ENCODE data around the gene UBL5. TPM values are rescaled to one million over a fixed set of nuclear protein-coding genes. Genes with fewer than 3 reads are reported as not detected.

The UBL5 gene
- total and polyA plus RNA-seq, 7 experiments from 2014 or later, result 182 to 717 (median 199) TPM

GRCh38 chr19:9863759-9864158 is 36.0 kb downstream of the UBL5 start:
- Mint-ChIP-seq H3K27me3 (no peaks in the 10 kb centered on the region), H3K27ac (peak overlapping the region; percentile 91 to 100 (median 98)), H3K4me1 (peaks cover 41 to 86% (median 77%) of the 10 kb centered on the region in 7 donors), H3K4me3 (peak overlapping the region; percentile 81 to 98 (median 92)), H3K36me3 (peaks cover 0 to 4% (median 0%) of the 10 kb centered on the region in 5 donors), H3K9me3 (no peaks in the 10 kb centered on the region)
- POLR2A ChIA-PET, result interaction anchor here (0.6 to 2.3 kb wide), 3 partner anchors 11 to 279 kb away, joined by 3 to 10 read pairs (median 3); partner anchors contain the start of gene ZNF121
- Histone ChIP-seq H3K4me1 (ENCODE audit: control insufficient read depth in 2 of 2, insufficient read depth in 2 of 2, low read length in 2 of 2) (peaks cover 56 to 82% of the 10 kb centered on the region in 2 donors), H3K27me3 (ENCODE audit: control insufficient read depth in 2 of 2, insufficient read depth in 2 of 2, low read length in 2 of 2) (no peaks in the 10 kb centered on the region), H3K27ac (ENCODE audit: low read depth, low read length) (peak overlapping the region; percentile 61), H3K36me3 (ENCODE audit: control insufficient read depth in 2 of 3, insufficient read depth in 3 of 3, low read length in 3 of 3) (no peaks in the 10 kb centered on the region), H3K4me3 (ENCODE audit: low read length) (peak overlapping the region; percentile 50), H3K9me3 (ENCODE audit: control insufficient read depth in 2 of 3, low read length in 3 of 3) (no peaks in the 10 kb centered on the region)
- CTCF ChIA-PET, result interaction anchor here (0.6 to 1.8 kb wide), 7 partner anchors 11 to 545 kb away, joined by 3 to 5 read pairs (median 4); partner anchors contain the start of gene ZNF121
- DNase-seq (peak in 7 of 9 donors; percentile 27 to 60 (median 49)), ATAC-seq (peak; percentile 79)
- intact Hi-C loops (cut with micrococcal nuclease), result loop anchor here (1.0 to 2.0 kb wide), 3 partner anchors 15 to 29 kb away; partner anchors contain the start of gene PIN1 (in 2 of the 2)

GRCh38 chr19:9865732-9866501 is 38.2 kb downstream of the UBL5 start:
- H3K4me3 ChIP-seq (ENCODE audit: low read length), result peak overlapping the region; percentile 25
- DNase-seq, result peak in 6 of 9 donors; percentile 67 to 80 (median 72)
- H3K36me3 ChIP-seq (ENCODE audit: control insufficient read depth in 2 of 3, insufficient read depth in 3 of 3, low read length in 3 of 3), result no peaks in the 10 kb centered on the region
- Mint-ChIP-seq H3K4me1 (peaks cover 35 to 64% (median 57%) of the 10 kb centered on the region in 7 donors), H3K36me3 (peaks cover 0 to 6% (median 0%) of the 10 kb centered on the region in 5 donors), H3K27me3 (no peaks in the 10 kb centered on the region), H3K9me3 (no peaks in the 10 kb centered on the region), H3K27ac (peak overlapping the region; percentile 72 to 97 (median 86)), H3K4me3 (peak overlapping the region; percentile 43 to 86 (median 80))
- peaks cover 39 to 63% of the 10 kb centered on the region in 2 donors for H3K4me1 ChIP-seq (ENCODE audit: control insufficient read depth in 2 of 2, insufficient read depth in 2 of 2, low read length in 2 of 2)
- CTCF ChIA-PET, result interaction anchor here (0.7 to 2.0 kb wide), 2 partner anchors 9 to 13 kb away, joined by 4 to 7 read pairs; no protein-coding TSS in a partner anchor
- ATAC-seq, result peak; percentile 88
- POLR2A ChIA-PET, result interaction anchor here (0.7 to 4.6 kb wide), 5 partner anchors 8 to 39 kb away, joined by 3 to 27 read pairs (median 7); partner anchors contain the start of genes PIN1 and UBL5
- H3K27me3 ChIP-seq (ENCODE audit: control insufficient read depth in 2 of 2, insufficient read depth in 2 of 2, low read length in 2 of 2), result no peaks in the 10 kb centered on the region
- H3K27ac ChIP-seq (ENCODE audit: low read depth, low read length), result peak overlapping the region; percentile 6
- intact Hi-C loops (cut with micrococcal nuclease), result loop anchor here (1.0 to 5.0 kb wide), 3 partner anchors 8 to 48 kb away; no protein-coding TSS in a partner anchor
- H3K9me3 ChIP-seq (ENCODE audit: control insufficient read depth in 2 of 3, low read length in 3 of 3), result no peaks in the 10 kb centered on the region

GRCh38 chr19:9868983-9869617 is 41.4 kb downstream of the UBL5 start:
- POLR2A ChIA-PET, result interaction anchor here (3.8 to 4.6 kb wide), 2 partner anchors 11 to 42 kb away, joined by 12 to 27 read pairs; partner anchors contain the start of gene UBL5
- intact Hi-C loops (cut with micrococcal nuclease), result loop anchor here in 1 of 2 donors (5.0 kb wide), 1 partner anchor 43 kb away; no protein-coding TSS in a partner anchor

GRCh38 chr19:9871626-9872338 is 44.1 kb downstream of the UBL5 start:
- no peaks in the 10 kb centered on the region for H3K9me3 ChIP-seq (ENCODE audit: control insufficient read depth in 2 of 3, low read length in 3 of 3)
- ChIA-PET CTCF (interaction anchor here (1.1 kb wide), 1 partner anchor 22 kb away, joined by 3 read pairs; no protein-coding TSS in a partner anchor), POLR2A (interaction anchor here (1.4 kb wide), 1 partner anchor 36 kb away, joined by 5 read pairs; no protein-coding TSS in a partner anchor)
- peaks cover 3 to 8% of the 10 kb centered on the region in 2 donors for H3K4me1 ChIP-seq (ENCODE audit: control insufficient read depth in 2 of 2, insufficient read depth in 2 of 2, low read length in 2 of 2)
- Mint-ChIP-seq H3K36me3 (peaks cover 0 to 12% (median 3%) of the 10 kb centered on the region in 5 donors), H3K9me3 (no peaks in the 10 kb centered on the region), H3K27ac (peak overlapping the region in 2 of 9 donors; percentile 51 to 55), H3K27me3 (no peaks in the 10 kb centered on the region), H3K4me1 (peaks cover 0 to 13% (median 7%) of the 10 kb centered on the region in 7 donors), H3K4me3 (no peak overlapping the region)
- intact Hi-C loops (cut with micrococcal nuclease), result no loop called here
- DNase-seq (no peak), ATAC-seq (no peak)
- H3K36me3 ChIP-seq (ENCODE audit: control insufficient read depth in 2 of 3, insufficient read depth in 3 of 3, low read length in 3 of 3), result no peaks in the 10 kb centered on the region
- no peak overlapping the region for H3K4me3 ChIP-seq (ENCODE audit: low read length)
- no peaks in the 10 kb centered on the region for H3K27me3 ChIP-seq (ENCODE audit: control insufficient read depth in 2 of 2, insufficient read depth in 2 of 2, low read length in 2 of 2)
- H3K27ac ChIP-seq (ENCODE audit: low read depth, low read length), result no peak overlapping the region

More at GRCh38 chr19:9868983-9869617, 41.4 kb downstream of the UBL5 start:
- no peaks in the 10 kb centered on the region for H3K9me3 ChIP-seq (ENCODE audit: control insufficient read depth in 2 of 3, low read length in 3 of 3)
- H3K27me3 Mint-ChIP-seq, result no peaks in the 10 kb centered on the region
- peaks cover 21 to 31% of the 10 kb centered on the region in 2 donors for H3K4me1 ChIP-seq (ENCODE audit: control insufficient read depth in 2 of 2, insufficient read depth in 2 of 2, low read length in 2 of 2)
- no peak for DNase-seq
- peaks cover 20 to 37% (median 30%) of the 10 kb centered on the region in 7 donors for H3K4me1 Mint-ChIP-seq
- no peak for ATAC-seq
- H3K4me3 ChIP-seq (ENCODE audit: low read length), result no peak overlapping the region
- H3K9me3 Mint-ChIP-seq, result no peaks in the 10 kb centered on the region
- H3K27me3 ChIP-seq (ENCODE audit: control insufficient read depth in 2 of 2, insufficient read depth in 2 of 2, low read length in 2 of 2), result no peaks in the 10 kb centered on the region
- H3K27ac ChIP-seq (ENCODE audit: low read depth, low read length), result no peak overlapping the region
- no peak overlapping the region for H3K4me3 Mint-ChIP-seq
- CTCF ChIA-PET, result no interaction called here
- no peaks in the 10 kb centered on the region for H3K36me3 ChIP-seq (ENCODE audit: control insufficient read depth in 2 of 3, insufficient read depth in 3 of 3, low read length in 3 of 3)
- peaks cover 0 to 12% (median 3%) of the 10 kb centered on the region in 5 donors for H3K36me3 Mint-ChIP-seq
- no peak overlapping the region for H3K27ac Mint-ChIP-seq

GRCh38 chr19:9872618-9873242 is 45.0 kb downstream of the UBL5 start:
- intact Hi-C loops (cut with micrococcal nuclease), result no loop called here
- ChIA-PET POLR2A (interaction anchor here (0.6 kb wide), 1 partner anchor 274 kb away, joined by 3 read pairs; no protein-coding TSS in a partner anchor), CTCF (no interaction called here)
- H3K9me3 ChIP-seq (ENCODE audit: control insufficient read depth in 2 of 3, low read length in 3 of 3), result no peaks in the 10 kb centered on the region
- peaks cover 0 to 12% (median 3%) of the 10 kb centered on the region in 5 donors for H3K36me3 Mint-ChIP-seq
- no peak for DNase-seq
- no peak overlapping the region for H3K4me3 ChIP-seq (ENCODE audit: low read length)
- H3K4me1 ChIP-seq (ENCODE audit: control insufficient read depth in 2 of 2, insufficient read depth in 2 of 2, low read length in 2 of 2), result no peaks in the 10 kb centered on the region
- H3K36me3 ChIP-seq (ENCODE audit: control insufficient read depth in 2 of 3, insufficient read depth in 3 of 3, low read length in 3 of 3), result no peaks in the 10 kb centered on the region
- H3K27me3 Mint-ChIP-seq, result no peaks in the 10 kb centered on the region
- ATAC-seq, result no peak
- no peak overlapping the region for H3K4me3 Mint-ChIP-seq
- H3K4me1 Mint-ChIP-seq, result peaks cover 0 to 5% (median 2%) of the 10 kb centered on the region in 7 donors
- peak overlapping the region in 3 of 9 donors; percentile 24 to 72 (median 34) for H3K27ac Mint-ChIP-seq
- H3K27ac ChIP-seq (ENCODE audit: low read depth, low read length), result no peak overlapping the region
- no peaks in the 10 kb centered on the region for H3K27me3 ChIP-seq (ENCODE audit: control insufficient read depth in 2 of 2, insufficient read depth in 2 of 2, low read length in 2 of 2)
- H3K9me3 Mint-ChIP-seq, result no peaks in the 10 kb centered on the region

Data from naive thymus-derived CD4-positive, alpha-beta T cell (primary cell).